PC-3 (cell line): Measurements from ENCODE around the gene PACSIN2. TPM values are rescaled to one million over a fixed set of nuclear protein-coding genes. Genes with fewer than 3 reads are reported as not detected.
"Not testable (repeated sequence)": the region's sequence is repeated elsewhere in the genome, so short reads cannot be mapped to it uniquely, and the experiment has no call there.

ENCODE experiments used
- ATAC-seq: fragments of 200-7000 bp; cut with Tn5 transposase; 2 replicates; pipeline ENCODE4 v1.9.1; 2020; ENCODE audit warnings: mild to moderate bottlenecking, moderate library complexity
- BruUV-seq: library from RNA; stranded (reverse); fragments of 400-500 nt; replicated peaks from 2 replicates; lab custom pipeline; 2021; lab: Mats Ljungman, UMichigan
- CTCF ChIA-PET: fragments of 300-600 bp; sonication (Branson Sonifier 250); formaldehyde crosslinking; loops from one replicate; lab custom pipeline; 2022; ENCODE audit warnings: antibody characterized with exemption; lab: Charles Lee
- POLR2A ChIA-PET: fragments of 300-600 bp; sonication (Branson Sonifier 250); formaldehyde crosslinking; loops from one replicate; lab custom pipeline; 2022; ENCODE audit warnings: antibody characterized with exemption; ENCODE audit not compliant: unreplicated experiment; lab: Charles Lee
- DNase-seq: peaks from one replicate; pipeline ENCODE4 v3.0.0-alpha.2; 2015
- H2AFZ ChIP-seq: fragments of 300-600 bp; sonication (generic); 2 replicates; pipeline ENCODE4 v1.6.0; 2016; ENCODE audit warnings: antibody characterized with exemption, low read length
- H3F3A ChIP-seq: fragments of 300-600 bp; sonication (generic); one replicate; pipeline ENCODE4 v1.6.0; 2017; ENCODE audit warnings: antibody characterized with exemption, low read length, control low read depth, mild to moderate bottlenecking; ENCODE audit not compliant: unreplicated experiment
- H3K27ac ChIP-seq: fragments of 300-600 bp; sonication (generic); 2 replicates; pipeline ENCODE4 v1.5.1; 2016; ENCODE audit warnings: mild to moderate bottlenecking, low read length
- H3K27me3 ChIP-seq: fragments of 300-600 bp; sonication (generic); 2 replicates; pipeline ENCODE4 v1.6.1; 2016; ENCODE audit warnings: low read length, mixed read lengths
- H3K36me3 ChIP-seq: fragments of 300-600 bp; sonication (generic); 2 replicates; pipeline ENCODE4 v1.6.1; 2016; ENCODE audit warnings: low read depth, mixed run types, low read length, mixed read lengths
- H3K4me1 ChIP-seq: fragments of 300-600 bp; sonication (generic); 2 replicates; pipeline ENCODE4 v1.5.1; 2016; ENCODE audit warnings: low read length; ENCODE audit not compliant: insufficient read depth
- H3K4me2 ChIP-seq: fragments of 300-600 bp; sonication (generic); 2 replicates; pipeline ENCODE4 v1.6.0; 2016; ENCODE audit warnings: low read length
- H3K4me3 ChIP-seq: fragments of 300-600 bp; sonication (generic); 2 replicates; pipeline ENCODE4 v1.5.1; 2016; ENCODE audit warnings: mild to moderate bottlenecking, low read length, mixed read lengths
- H3K79me2 ChIP-seq: fragments of 300-600 bp; sonication (generic); 2 replicates; pipeline ENCODE4 v1.6.1; 2017; ENCODE audit warnings: low read length, mixed read lengths
- H3K9ac ChIP-seq: fragments of 300-600 bp; sonication (generic); 2 replicates; pipeline ENCODE4 v1.6.0; 2016; ENCODE audit warnings: mild to moderate bottlenecking, low read length
- H3K9me2 ChIP-seq: fragments of 300-600 bp; sonication (generic); replicated peaks from 2 replicates; pipeline ENCODE4 v1.6.1; 2016; ENCODE audit warnings: mixed run types, low read length, mixed read lengths
- H3K9me3 ChIP-seq: fragments of 300-600 bp; sonication (generic); 2 replicates; pipeline ENCODE4 v1.6.1; 2016; ENCODE audit warnings: low read length, mixed read lengths
- H4K20me1 ChIP-seq: fragments of 300-600 bp; sonication (generic); 2 replicates; pipeline ENCODE4 v1.6.1; 2016; ENCODE audit warnings: low read length, mixed read lengths
- CTCF ChIP-seq: fragments of 300-600 bp; sonication (generic); conservative IDR thresholded peaks from 2 replicates; pipeline ENCODE4 v1.5.1; 2017; ENCODE audit warnings: antibody characterized with exemption, low read depth, mild to moderate bottlenecking, low read length
- EZH2 ChIP-seq: fragments of 300-600 bp; sonication (generic); IDR thresholded peaks from one replicate; pipeline ENCODE4 v1.6.1; 2017; ENCODE audit warnings: antibody characterized with exemption, mild to moderate bottlenecking, low read length; ENCODE audit not compliant: unreplicated experiment
- EZH2phosphoT487 ChIP-seq: fragments of 300-600 bp; sonication (generic); IDR thresholded peaks from 2 replicates; pipeline ENCODE4 v1.6.1; 2018; ENCODE audit warnings: mild to moderate bottlenecking, antibody characterized with exemption, low read length, borderline replicate concordance
- intact Hi-C: fragments of 100-400 bp; cut with micrococcal nuclease; formaldehyde crosslinking; loops from 2 replicates; pipeline ENCODE4 v1.9.0; 2023
- total RNA-seq: library from RNA; depleted of rRNA; stranded (reverse); fragments of >200 nt; gene quantifications from 2 replicates; pipeline ENCODE4 v1.2.3, GENCODE V29; 2014

PACSIN2 gene
- total RNA-seq, 1 experiment from 2014 or later, result 25.7 TPM

GRCh38 chr22:42920101-42920820, 94.7 kb downstream of the PACSIN2 start:
- intact Hi-C loops, result no loop called here
- Histone ChIP-seq H2AFZ (no peak overlapping the region), H3K9me3 (no peaks in the 10 kb centered on the region), H3K4me2 (no peak overlapping the region), H3K27me3 (no peaks in the 10 kb centered on the region), H3K27ac (no peak overlapping the region), H3K9me2 (no peaks in the 10 kb centered on the region), H3K4me1 (peaks cover 27% of the 10 kb centered on the region), H3K9ac (no peak overlapping the region), H3F3A (no peaks in the 10 kb centered on the region), H3K36me3 (no peaks in the 10 kb centered on the region), H3K4me3 (no peak overlapping the region), H4K20me1 (0 out of 2 replicates have a peak, but pooled peaks cover 4% of the 10 kb centered on the region), H3K79me2 (peaks cover 46% of the 10 kb centered on the region)
- ATAC-seq (no peak), DNase-seq (no peak)
- ChIA-PET POLR2A (no interaction called here), CTCF (interaction anchor here (0.6 kb wide), 1 partner anchor 116 kb away, joined by 6 read pairs; no protein-coding TSS in a partner anchor)
- TF ChIP-seq EZH2phosphoT487 (no peak), CTCF (no peak), EZH2 (no peak)
- no TSS peak for BruUV-seq

- Histone ChIP-seq H4K20me1 (0 out of 2 replicates have a peak, but pooled peaks cover 4% of the 10 kb centered on the region), H3F3A (no peaks in the 10 kb centered on the region), H3K4me3 (no peak overlapping the region), H3K4me2 (no peak overlapping the region), H2AFZ (no peak overlapping the region), H3K9ac (no peak overlapping the region), H3K27ac (no peak overlapping the region), H3K9me3 (no peaks in the 10 kb centered on the region), H3K79me2 (peaks cover 49% of the 10 kb centered on the region), H3K9me2 (no peaks in the 10 kb centered on the region), H3K4me1 (peaks cover 27% of the 10 kb centered on the region), H3K27me3 (no peaks in the 10 kb centered on the region), H3K36me3 (no peaks in the 10 kb centered on the region)
- DNase-seq (peak; percentile 44), ATAC-seq (peak; percentile 33)
- ChIA-PET POLR2A (no interaction called here), CTCF (no interaction called here)
- TF ChIP-seq EZH2phosphoT487, result no peak
- no peak for TF ChIP-seq EZH2
- no peak for TF ChIP-seq CTCF
- BruUV-seq, result no TSS peak
- intact Hi-C loops, result no loop called here
Observed at GRCh38 chr22:42919199-42919598, 95.8 kb downstream of the PACSIN2 start.

GRCh38 chr22:42918500-42918899, 96.4 kb downstream of the PACSIN2 start:
- Histone ChIP-seq H3K4me3 (no peak overlapping the region), H2AFZ (no peak overlapping the region), H3F3A (no peaks in the 10 kb centered on the region), H3K9me2 (no peaks in the 10 kb centered on the region), H3K27ac (no peak overlapping the region), H3K36me3 (no peaks in the 10 kb centered on the region), H3K9ac (no peak overlapping the region), H3K9me3 (no peaks in the 10 kb centered on the region), H3K27me3 (no peaks in the 10 kb centered on the region), H3K4me2 (no peak overlapping the region), H3K79me2 (peaks cover 52% of the 10 kb centered on the region), H3K4me1 (peaks cover 27% of the 10 kb centered on the region), H4K20me1 (0 out of 2 replicates have a peak, but pooled peaks cover 4% of the 10 kb centered on the region)
- TF ChIP-seq CTCF, result no peak
- no TSS peak for BruUV-seq
- POLR2A ChIA-PET, result no interaction called here
- ATAC-seq, result no peak
- intact Hi-C loops, result no loop called here
- DNase-seq, result no peak
- CTCF ChIA-PET, result no interaction called here

GRCh38 chr22:42917358-42917757, 97.6 kb downstream of the PACSIN2 start:
- ATAC-seq, H3K36me3 ChIP-seq, intact Hi-C loops, H3K4me2 ChIP-seq, H3K9ac ChIP-seq, H3K9me3 ChIP-seq, H3K9me2 ChIP-seq, H4K20me1 ChIP-seq, DNase-seq, H3K27ac ChIP-seq, CTCF ChIA-PET, H2AFZ ChIP-seq, BruUV-seq, H3K27me3 ChIP-seq, H3K4me3 ChIP-seq, H3F3A ChIP-seq: not testable (repeated sequence)
- POLR2A ChIA-PET, result interaction anchor here (0.6 kb wide), 1 partner anchor 1436 kb away, joined by 3 read pairs; no protein-coding TSS in a partner anchor
- H3K4me1 ChIP-seq, result peaks cover 23% of the 10 kb centered on the region
- peaks cover 44% of the 10 kb centered on the region for H3K79me2 ChIP-seq
